GM13977 (cell line): ENCODE results near the gene R3HDM4.
"Not testable (repeated sequence)": the region's sequence is repeated elsewhere in the genome, so short reads cannot be mapped to it uniquely, and the experiment has no call there.

Source experiments
- DNase-seq: peaks from one replicate; pipeline ENCODE4 v3.0.0; 2012; ENCODE audit warnings: low spot score
- CTCF ChIP-seq: IDR thresholded peaks from 2 replicates; pipeline ENCODE4 v1.5.1; 2012; ENCODE audit warnings: mild to moderate bottlenecking, control low read depth; ENCODE audit not compliant: insufficient read depth; ENCODE audit errors: extremely low read depth, missing control alignments
- in situ Hi-C: fragments of 300-500 bp; cut with MboI; formaldehyde crosslinking; loops from one replicate; pipeline ENCODE4 v1.12.0; 2022; ENCODE audit warnings: low sequenced_read_pairs, low pct_unique_long_range_greater_than_20kb, mixed read lengths, inconsistent platforms; ENCODE audit not compliant: unreplicated experiment

R3HDM4 gene

GRCh38 chr19:855142-855541 lies 57.9 kb downstream of the R3HDM4 start:
- in situ Hi-C loops = loop anchor here (10.0 kb wide), 1 partner anchor 130 kb away; the partner anchor contains the start of gene WDR18

GRCh38 chr19:854549-854948 lies 58.5 kb downstream of the R3HDM4 start:
- in situ Hi-C loops = loop anchor here (10.0 kb wide), 1 partner anchor 130 kb away; the partner anchor contains the start of gene WDR18
- TF ChIP-seq CTCF = no peak
- DNase-seq = no peak

More at GRCh38 chr19:855142-855541, 57.9 kb downstream of the R3HDM4 start:
- TF ChIP-seq CTCF = no peak
- DNase-seq = no peak

- in situ Hi-C loops = loop anchor here (10.0 kb wide), 1 partner anchor 131 kb away; the partner anchor contains the start of gene WDR18
- not testable (repeated sequence) for DNase-seq
Observed at GRCh38 chr19:853614-854220, 59.3 kb downstream of the R3HDM4 start.

GRCh38 chr19:853014-853585 lies 59.9 kb downstream of the R3HDM4 start:
- DNase-seq = no peak
- in situ Hi-C loops = loop anchor here (10.0 kb wide), 1 partner anchor 132 kb away; the partner anchor contains the start of gene WDR18
- TF ChIP-seq CTCF = no peak

GRCh38 chr19:852136-853013 lies 60.6 kb downstream of the R3HDM4 start, which contains the start of gene ELANE:
Gene ELANE, plus strand, starts transcription at chr19:852303. Its CDS starts 26 bp downstream, at chr19:852329.
- in situ Hi-C loops = loop anchor here (10.0 kb wide), 1 partner anchor 132 kb away; the partner anchor contains the start of gene WDR18
- no peak for DNase-seq
- TF ChIP-seq CTCF = no peak

- in situ Hi-C loops = loop anchor here (10.0 kb wide), 1 partner anchor 134 kb away; the partner anchor contains the start of gene WDR18
- DNase-seq = no peak
- no peak for TF ChIP-seq CTCF
Observed at GRCh38 chr19:850979-851335, 62.1 kb downstream of the R3HDM4 start.
